ENCODE data around the gene SLCO2A1.

- TF ChIP-seq CTCF (IDR thresholded peaks at IDR 0.05) (no peak), POLR2A (IDR thresholded peaks at IDR 0.05) (no peak)
These were observed 84.2 kb downstream of the SLCO2A1 start for GRCh38 chr3:133945381-133946095.

All from testis (tissue), 2 donors.